H9 (cell line): Measurements from ENCODE around the gene ADAMTS2. TPM values are rescaled to one million over a fixed set of nuclear protein-coding genes. Genes with fewer than 3 reads are reported as not detected.

Source experiments
- DNase-seq: peaks from one replicate; pipeline ENCODE4 v3.0.0-alpha.2; 2017
- H2AFZ ChIP-seq: one replicate; pipeline ENCODE4 v1.6.1; 2013; ENCODE audit warnings: mild to moderate bottlenecking, low read length, control low read depth, moderate library complexity
- H2AK5ac ChIP-seq: 2 replicates; pipeline ENCODE4 v1.6.1; 2013; ENCODE audit warnings: low read length, control low read depth, mixed read lengths; ENCODE audit not compliant: insufficient read length
- H2BK120ac ChIP-seq: one replicate; pipeline ENCODE4 v1.6.1; 2013; ENCODE audit warnings: low read depth, mild to moderate bottlenecking, low read length, control low read depth, inconsistent platforms; ENCODE audit not compliant: poor library complexity, severe bottlenecking
- H2BK12ac ChIP-seq: 2 replicates; pipeline ENCODE4 v1.6.1; 2013; ENCODE audit warnings: low read length, control low read depth, mixed read lengths, low read depth; ENCODE audit not compliant: insufficient read length
- H2BK15ac ChIP-seq: 2 replicates; pipeline ENCODE4 v1.6.1; 2013; ENCODE audit warnings: low read depth, low read length, control low read depth
- H2BK20ac ChIP-seq: one replicate; pipeline ENCODE4 v1.6.1; 2013; ENCODE audit warnings: low read depth, mild to moderate bottlenecking, low read length, control low read depth, inconsistent platforms; ENCODE audit not compliant: poor library complexity, severe bottlenecking
- H2BK5ac ChIP-seq: 2 replicates; pipeline ENCODE4 v1.6.1; 2013; ENCODE audit warnings: low read length, control low read depth, mixed read lengths; ENCODE audit not compliant: insufficient read length
- H3K14ac ChIP-seq: 2 replicates; pipeline ENCODE4 v1.6.1; 2013; ENCODE audit warnings: low read length, control low read depth; ENCODE audit not compliant: insufficient read depth
- H3K18ac ChIP-seq: 2 replicates; pipeline ENCODE4 v1.6.1; 2013; ENCODE audit warnings: low read depth, mild to moderate bottlenecking, mixed read lengths, low read length, control low read depth; ENCODE audit not compliant: insufficient read length
- H3K23ac ChIP-seq: 2 replicates; pipeline ENCODE4 v1.6.1; 2013; ENCODE audit warnings: low read length, control low read depth, mixed read lengths, low read depth; ENCODE audit not compliant: insufficient read length
- H3K23me2 ChIP-seq: 2 replicates; pipeline ENCODE4 v1.6.1; 2013; ENCODE audit warnings: low read depth, mild to moderate bottlenecking, mixed read lengths, low read length, control low read depth; ENCODE audit not compliant: insufficient read length, poor library complexity, severe bottlenecking
- H3K27ac ChIP-seq: 2 replicates; pipeline ENCODE4 v1.5.1; 2013; ENCODE audit warnings: low read length, control low read depth, mixed read lengths, low read depth; ENCODE audit not compliant: insufficient read length
- H3K27me3 ChIP-seq: 2 replicates; pipeline ENCODE4 v1.6.1; 2013; ENCODE audit warnings: low read length, control low read depth, inconsistent platforms; ENCODE audit not compliant: insufficient read depth
- H3K4ac ChIP-seq: 2 replicates; pipeline ENCODE4 v1.6.1; 2013; ENCODE audit warnings: low read depth, mild to moderate bottlenecking, control low read depth, inconsistent platforms, low read length, moderate library complexity
- H3K4me1 ChIP-seq: 2 replicates; pipeline ENCODE4 v1.6.1; 2013; ENCODE audit warnings: low read length, control low read depth, inconsistent platforms; ENCODE audit not compliant: insufficient read depth
- H3K4me2 ChIP-seq: 2 replicates; pipeline ENCODE4 v1.6.1; 2013; ENCODE audit warnings: low read length, control low read depth, mixed read lengths; ENCODE audit not compliant: insufficient read length, insufficient read depth
- H3K56ac ChIP-seq: 2 replicates; pipeline ENCODE4 v1.6.1; 2013; ENCODE audit warnings: low read depth, mild to moderate bottlenecking, mixed read lengths, low read length, control low read depth; ENCODE audit not compliant: insufficient read length
- H3K79me1 ChIP-seq: 2 replicates; pipeline ENCODE4 v1.6.1; 2013; ENCODE audit warnings: low read depth, mild to moderate bottlenecking, moderate library complexity, low read length, control low read depth, inconsistent platforms; ENCODE audit not compliant: insufficient read depth, poor library complexity, severe bottlenecking
- H3K79me2 ChIP-seq: 2 replicates; pipeline ENCODE4 v1.6.1; 2013; ENCODE audit warnings: low read length, control low read depth, inconsistent platforms; ENCODE audit not compliant: insufficient read depth
- H3K9ac ChIP-seq: 2 replicates; pipeline ENCODE4 v1.6.1; 2013; ENCODE audit warnings: low read length, control low read depth, mixed read lengths; ENCODE audit not compliant: insufficient read length; ENCODE audit errors: extremely low read depth
- H3K9me3 ChIP-seq: one replicate; pipeline ENCODE4 v1.6.1; 2013; ENCODE audit warnings: low read depth, low read length, inconsistent platforms; ENCODE audit not compliant: control insufficient read depth
- H3T11ph ChIP-seq: one replicate; pipeline ENCODE4 v1.6.1; 2013; ENCODE audit warnings: mild to moderate bottlenecking, low read length, control low read depth, inconsistent platforms
- H4K20me1 ChIP-seq: one replicate; pipeline ENCODE4 v1.6.1; 2013; ENCODE audit not compliant: control insufficient read depth, insufficient read length, insufficient read depth
- H4K5ac ChIP-seq: 2 replicates; pipeline ENCODE4 v1.6.1; 2013; ENCODE audit warnings: low read depth, mild to moderate bottlenecking, mixed read lengths, low read length, control low read depth; ENCODE audit not compliant: insufficient read length
- H4K8ac ChIP-seq: replicated peaks from 2 replicates; pipeline ENCODE4 v1.6.1; 2013; ENCODE audit warnings: low read length, control low read depth, mixed read lengths, low read depth; ENCODE audit not compliant: insufficient read length
- H4K91ac ChIP-seq: 2 replicates; pipeline ENCODE4 v1.6.1; 2013; ENCODE audit warnings: low read depth, mild to moderate bottlenecking, moderate library complexity, mixed read lengths, low read length, control low read depth; ENCODE audit not compliant: insufficient read length
- H3K27ac Mint-ChIP-seq, 3 experiments: 2 replicates in 2 of 3; 3 replicates in 1 of 3; pipeline ENCODE4 v1.8.0; 2020 to 2021; ENCODE audit warnings: mixed read lengths in 3 of 3, mild to moderate bottlenecking in 1 of 3, moderate library complexity in 1 of 3
- H3K27me3 Mint-ChIP-seq: 2 replicates; pipeline ENCODE4 v1.8.0; 2021; ENCODE audit warnings: low read depth, mild to moderate bottlenecking, moderate library complexity, mixed read lengths
- H3K36me3 Mint-ChIP-seq, 3 experiments: 2 replicates in 2 of 3; 3 replicates in 1 of 3; pipeline ENCODE4 v1.8.0; 2020 to 2021; ENCODE audit warnings: low read depth in 3 of 3, mixed read lengths in 3 of 3; ENCODE audit not compliant: insufficient read depth in 1 of 3
- H3K4me1 Mint-ChIP-seq, 2 experiments: 2 replicates each; pipeline ENCODE4 v1.8.0; 2020; ENCODE audit warnings: mixed read lengths in 2 of 2
- H3K4me3 Mint-ChIP-seq, 2 experiments: 2 replicates in 1 of 2; 3 replicates in 1 of 2; pipeline ENCODE4 v1.8.0; 2020 to 2021; ENCODE audit warnings: mild to moderate bottlenecking in 2 of 2, mixed read lengths in 2 of 2, moderate library complexity in 1 of 2
- H3K9me3 Mint-ChIP-seq, 2 experiments: 2 replicates in 1 of 2; 3 replicates in 1 of 2; pipeline ENCODE4 v1.8.0; 2020; ENCODE audit warnings: mild to moderate bottlenecking in 2 of 2, mixed read lengths in 2 of 2, moderate library complexity in 1 of 2
- WGBS: extraction: QIAGEN DNeasy Blood & Tissue Kit; methylation state at CpG from one replicate; pipeline ENCODE4 v1.1.7; 2013; ENCODE audit warnings: missing lambda C conversion rate, low lambda C conversion rate, mixed read lengths; ENCODE audit not compliant: insufficient read length; ENCODE audit errors: extremely low coverage; 5-methylcytosine and 5-hydroxymethylcytosine counted together
- total RNA-seq: library from RNA; stranded (reverse); gene quantifications from 2 replicates; pipeline ENCODE4 v1.2.1, GENCODE V29; 2021
- TF ChIP-seq, protein P1 (sequence below): fragments of 200-600 bp; sonication (generic); conservative IDR thresholded peaks from 3 replicates; pipeline ENCODE4 v1.8.0; 2021; ENCODE audit warnings: antibody characterized with exemption, mild to moderate bottlenecking

ADAMTS2 gene
- total RNA-seq, 1 experiment from 2014 or later, result 5.4 TPM

- H3K4me3 Mint-ChIP-seq, result no peak overlapping the region; a peak in 1 of 5 replicates
- Histone ChIP-seq H3K23ac (no peak overlapping the region), H3K18ac (peak overlapping the region; percentile 76), H2BK15ac (no peak overlapping the region), H4K20me1 (peaks cover 4% of the 10 kb centered on the region), H3K79me1 (no peaks in the 10 kb centered on the region), H3T11ph (no peak overlapping the region), H3K23me2 (no peaks in the 10 kb centered on the region), H2BK120ac (no peak overlapping the region), H3K4me1 (no peaks in the 10 kb centered on the region; the same call in 1 of the 2 replicates), H3K4me2 (no peak overlapping the region), H3K56ac (no peak overlapping the region), H4K91ac (no peak overlapping the region), H3K79me2 (no peaks in the 10 kb centered on the region), H4K8ac (no peak overlapping the region), H3K4ac (no peak overlapping the region), H2AK5ac (no peak overlapping the region), H2AFZ (no peak overlapping the region), H2BK5ac (no peak overlapping the region), H3K14ac (no peak overlapping the region), H3K9ac (no peak overlapping the region), H3K27ac (no peak overlapping the region), H3K9me3 (no peaks in the 10 kb centered on the region), H2BK12ac (no peak overlapping the region), H3K27me3 (no peaks in the 10 kb centered on the region; the same call in 1 of the 2 replicates), H4K5ac (no peak overlapping the region), H2BK20ac (no peak overlapping the region)
- H3K27ac Mint-ChIP-seq, result no peak overlapping the region
- TF ChIP-seq, protein P1, sequence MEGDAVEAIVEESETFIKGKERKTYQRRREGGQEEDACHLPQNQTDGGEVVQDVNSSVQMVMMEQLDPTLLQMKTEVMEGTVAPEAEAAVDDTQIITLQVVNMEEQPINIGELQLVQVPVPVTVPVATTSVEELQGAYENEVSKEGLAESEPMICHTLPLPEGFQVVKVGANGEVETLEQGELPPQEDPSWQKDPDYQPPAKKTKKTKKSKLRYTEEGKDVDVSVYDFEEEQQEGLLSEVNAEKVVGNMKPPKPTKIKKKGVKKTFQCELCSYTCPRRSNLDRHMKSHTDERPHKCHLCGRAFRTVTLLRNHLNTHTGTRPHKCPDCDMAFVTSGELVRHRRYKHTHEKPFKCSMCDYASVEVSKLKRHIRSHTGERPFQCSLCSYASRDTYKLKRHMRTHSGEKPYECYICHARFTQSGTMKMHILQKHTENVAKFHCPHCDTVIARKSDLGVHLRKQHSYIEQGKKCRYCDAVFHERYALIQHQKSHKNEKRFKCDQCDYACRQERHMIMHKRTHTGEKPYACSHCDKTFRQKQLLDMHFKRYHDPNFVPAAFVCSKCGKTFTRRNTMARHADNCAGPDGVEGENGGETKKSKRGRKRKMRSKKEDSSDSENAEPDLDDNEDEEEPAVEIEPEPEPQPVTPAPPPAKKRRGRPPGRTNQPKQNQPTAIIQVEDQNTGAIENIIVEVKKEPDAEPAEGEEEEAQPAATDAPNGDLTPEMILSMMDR, result no peak
- no peaks in the 10 kb centered on the region for H3K9me3 Mint-ChIP-seq
- no peak for DNase-seq
- H3K27me3 Mint-ChIP-seq, result peaks cover 27% of the 10 kb centered on the region
- WGBS, result no CpG with 5 or more reads among the region's 25 CpGs
- no peaks in the 10 kb centered on the region for H3K36me3 Mint-ChIP-seq
- H3K4me1 Mint-ChIP-seq, result peaks cover 7 to 28% of the 10 kb centered on the region in 2 experiments; a peak in 3 of 4 replicates
Observed at GRCh38 chr5:179336871-179337795, 8.1 kb downstream of the ADAMTS2 start.
